BJ (cell line): ENCODE data around the gene SNRPA1. TPM values are rescaled to one million over a fixed set of nuclear protein-coding genes. Genes with fewer than 3 reads are reported as not detected.

Experiments
- CTCF ChIA-PET: fragments of 350-600 bp; formaldehyde crosslinking; extraction: SDS; loops from one replicate; lab custom pipeline; 2021; ENCODE audit warnings: antibody characterized with exemption, inconsistent platforms; lab: Yijun Ruan, JAX
- POLR2A ChIA-PET: fragments of 300-600 bp; sonication (Branson Sonifier 250); formaldehyde crosslinking; extraction: SDS; loops from one replicate; lab custom pipeline; 2021; ENCODE audit warnings: antibody characterized with exemption; lab: Charles Lee
- DNase-seq: peaks from one replicate; pipeline ENCODE4 v3.0.0-alpha.2; 2011; ENCODE audit warnings: low read depth
- H3K27me3 ChIP-seq: 2 replicates; pipeline ENCODE4 v1.6.0; 2011; ENCODE audit warnings: low read length; ENCODE audit not compliant: control insufficient read depth, insufficient read depth
- H3K36me3 ChIP-seq: 2 replicates; pipeline ENCODE4 v1.5.1; 2011; ENCODE audit warnings: low read length; ENCODE audit not compliant: control insufficient read depth, insufficient read depth
- H3K4me3 ChIP-seq: 2 replicates; pipeline ENCODE4 v1.5.1; 2011; ENCODE audit warnings: low read depth, mild to moderate bottlenecking, control low read depth, low read length
- polyA plus RNA-seq: library from polyadenylated mRNA; depleted of rRNA; stranded (reverse); fragments of >200 nt; gene quantifications from 2 replicates; pipeline ENCODE4 v1.2.3, GENCODE V29; 2011
- TF ChIP-seq, protein P1 (sequence below): IDR thresholded peaks from 2 replicates; pipeline ENCODE4 v1.5.1; 2011; ENCODE audit warnings: low read depth, mild to moderate bottlenecking, control low read depth, inconsistent platforms, low read length, moderate library complexity; ENCODE audit not compliant: insufficient read depth

The SNRPA1 gene
- polyA plus RNA-seq, 1 experiment: 27.0 TPM

DNA sequence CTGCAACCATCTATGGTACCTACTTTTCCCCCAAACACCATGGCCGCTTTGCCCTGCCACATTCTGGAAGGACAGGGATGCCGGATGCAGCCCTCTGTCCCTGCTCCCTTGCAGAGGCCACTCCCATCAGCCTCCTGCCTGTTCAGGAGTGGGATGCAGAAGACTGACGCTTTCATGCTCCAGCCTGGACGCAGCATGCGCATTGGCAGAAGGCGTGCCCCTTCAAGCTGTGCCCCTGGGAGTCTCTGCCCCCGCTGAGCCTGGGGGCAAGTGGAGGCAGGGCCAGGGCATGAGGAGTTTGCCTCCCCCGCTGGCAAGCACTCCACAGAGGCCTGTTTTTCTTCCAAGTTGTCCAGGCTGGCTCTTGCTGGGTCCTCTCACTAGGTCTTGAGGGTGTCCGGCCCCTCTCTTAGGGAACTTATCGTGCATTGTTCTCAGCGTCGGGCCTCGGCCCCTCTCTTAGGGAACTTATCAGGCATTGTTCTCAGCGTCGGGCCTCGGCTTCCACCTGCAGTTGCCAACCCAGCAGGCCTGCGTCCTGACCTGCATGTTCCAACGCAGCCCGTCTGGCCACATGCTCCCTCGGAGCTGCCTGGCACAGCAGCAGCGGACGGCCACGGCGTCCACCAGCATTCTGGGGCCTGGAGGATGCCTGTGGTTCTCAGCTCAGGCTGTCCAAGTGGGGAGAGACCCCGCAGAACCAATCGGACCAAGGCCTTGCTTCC, 14.6 kb upstream of the SNRPA1 start:
- H3K27me3 ChIP-seq: no peaks in the 10 kb centered on the region

GRCh38 chr15:101308604-101309435, 13.8 kb upstream of the SNRPA1 start:
- H3K36me3 ChIP-seq: no peaks in the 10 kb centered on the region
- no peak for DNase-seq
- POLR2A ChIA-PET: no interaction called here
- CTCF ChIA-PET: interaction anchor here (0.8 kb wide), 1 partner anchor 333 kb away, joined by 3 read pairs; no protein-coding TSS in a partner anchor
- H3K4me3 ChIP-seq: no peak overlapping the region
- TF ChIP-seq, protein P1, sequence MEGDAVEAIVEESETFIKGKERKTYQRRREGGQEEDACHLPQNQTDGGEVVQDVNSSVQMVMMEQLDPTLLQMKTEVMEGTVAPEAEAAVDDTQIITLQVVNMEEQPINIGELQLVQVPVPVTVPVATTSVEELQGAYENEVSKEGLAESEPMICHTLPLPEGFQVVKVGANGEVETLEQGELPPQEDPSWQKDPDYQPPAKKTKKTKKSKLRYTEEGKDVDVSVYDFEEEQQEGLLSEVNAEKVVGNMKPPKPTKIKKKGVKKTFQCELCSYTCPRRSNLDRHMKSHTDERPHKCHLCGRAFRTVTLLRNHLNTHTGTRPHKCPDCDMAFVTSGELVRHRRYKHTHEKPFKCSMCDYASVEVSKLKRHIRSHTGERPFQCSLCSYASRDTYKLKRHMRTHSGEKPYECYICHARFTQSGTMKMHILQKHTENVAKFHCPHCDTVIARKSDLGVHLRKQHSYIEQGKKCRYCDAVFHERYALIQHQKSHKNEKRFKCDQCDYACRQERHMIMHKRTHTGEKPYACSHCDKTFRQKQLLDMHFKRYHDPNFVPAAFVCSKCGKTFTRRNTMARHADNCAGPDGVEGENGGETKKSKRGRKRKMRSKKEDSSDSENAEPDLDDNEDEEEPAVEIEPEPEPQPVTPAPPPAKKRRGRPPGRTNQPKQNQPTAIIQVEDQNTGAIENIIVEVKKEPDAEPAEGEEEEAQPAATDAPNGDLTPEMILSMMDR: no peak
- no peaks in the 10 kb centered on the region for H3K27me3 ChIP-seq

More for the DNA sequence above, 14.6 kb upstream of the SNRPA1 start:
- CTCF ChIA-PET: interaction anchor here (0.8 kb wide), 1 partner anchor 332 kb away, joined by 3 read pairs; no protein-coding TSS in a partner anchor
- no peak for DNase-seq
- POLR2A ChIA-PET: no interaction called here
- H3K4me3 ChIP-seq: no peak overlapping the region
- no peaks in the 10 kb centered on the region for H3K36me3 ChIP-seq
- TF ChIP-seq, protein P1: no peak

GRCh38 chr15:101307897-101308603, 13.0 kb upstream of the SNRPA1 start:
- DNase-seq: no peak
- Histone ChIP-seq H3K27me3 (no peaks in the 10 kb centered on the region), H3K4me3 (no peak overlapping the region), H3K36me3 (no peaks in the 10 kb centered on the region)
- TF ChIP-seq, protein P1: no peak
- ChIA-PET POLR2A (no interaction called here), CTCF (interaction anchor here (1.5 kb wide), 1 partner anchor 15 kb away, joined by 4 read pairs; no protein-coding TSS in a partner anchor)

DNA sequence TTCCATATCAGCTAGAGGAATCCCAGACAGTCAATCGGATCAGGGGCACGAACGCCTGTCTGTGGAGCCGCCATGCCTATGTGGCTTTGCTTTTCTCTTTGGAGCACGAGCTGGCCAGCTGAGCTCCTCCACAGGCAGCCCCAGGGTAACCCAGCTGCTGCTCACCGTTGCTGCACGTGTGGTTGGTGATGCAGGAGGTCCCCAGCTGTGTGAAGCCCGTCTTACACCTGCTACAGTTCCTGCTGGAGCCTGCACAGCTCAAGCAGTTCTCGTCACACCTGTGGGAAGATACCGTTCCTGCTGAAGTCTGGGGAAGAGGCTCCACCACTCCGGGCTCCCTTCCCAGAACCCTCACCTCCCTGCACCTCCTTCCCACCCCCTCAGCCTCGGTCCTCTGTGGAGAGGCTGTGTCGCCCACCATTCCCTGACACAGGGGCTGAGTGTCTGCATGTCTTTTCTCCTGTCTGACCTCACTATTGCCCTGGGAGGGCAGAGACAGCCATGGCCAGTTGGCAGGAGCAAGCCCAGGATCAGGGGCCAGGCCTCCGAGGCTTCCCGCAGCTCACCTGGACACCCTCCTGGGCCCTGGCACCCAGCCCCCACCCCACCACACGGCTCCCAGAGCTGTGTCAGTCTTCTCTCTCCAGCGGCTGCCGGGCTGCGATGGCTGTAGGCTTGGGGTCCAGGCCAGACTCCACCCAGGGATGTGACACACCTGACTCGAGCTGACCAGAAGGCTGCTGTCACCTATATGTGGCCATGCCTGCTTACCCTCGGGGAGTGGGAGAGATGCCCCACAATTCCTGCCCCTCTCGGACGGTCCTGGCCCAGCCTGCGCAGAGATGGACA, 12.2 kb upstream of the SNRPA1 start:
- TF ChIP-seq, protein P1: no peak
- ChIA-PET POLR2A (no interaction called here), CTCF (interaction anchor here (1.2 to 1.5 kb wide), 2 partner anchors 14 to 334 kb away, joined by 4 to 7 read pairs; no protein-coding TSS in a partner anchor)
- H3K27me3 ChIP-seq: no peaks in the 10 kb centered on the region
- no peak overlapping the region for H3K4me3 ChIP-seq
- DNase-seq: no peak
- H3K36me3 ChIP-seq: no peaks in the 10 kb centered on the region
